GM18517 (cell line): ENCODE data around the gene XYLT1.

Experiments used
- ATAC-seq: cut with Tn5 transposase; IDR thresholded peaks from one replicate; pipeline ENCODE4 v1.9.1; 2021; ENCODE audit warnings: mild to moderate bottlenecking, moderate library complexity; ENCODE audit not compliant: unreplicated experiment

Gene XYLT1

GRCh38 chr16:17270111-17270510 lies 200.6 kb downstream of the XYLT1 start:
- no peak for ATAC-seq

- no peak for ATAC-seq
These were observed 201.3 kb downstream of the XYLT1 start for GRCh38 chr16:17269439-17269838.

GRCh38 chr16:17266608-17267313 lies 204.0 kb downstream of the XYLT1 start:
- ATAC-seq: no peak

GRCh38 chr16:17265154-17265553 lies 205.6 kb downstream of the XYLT1 start:
- no peak for ATAC-seq

DNA sequence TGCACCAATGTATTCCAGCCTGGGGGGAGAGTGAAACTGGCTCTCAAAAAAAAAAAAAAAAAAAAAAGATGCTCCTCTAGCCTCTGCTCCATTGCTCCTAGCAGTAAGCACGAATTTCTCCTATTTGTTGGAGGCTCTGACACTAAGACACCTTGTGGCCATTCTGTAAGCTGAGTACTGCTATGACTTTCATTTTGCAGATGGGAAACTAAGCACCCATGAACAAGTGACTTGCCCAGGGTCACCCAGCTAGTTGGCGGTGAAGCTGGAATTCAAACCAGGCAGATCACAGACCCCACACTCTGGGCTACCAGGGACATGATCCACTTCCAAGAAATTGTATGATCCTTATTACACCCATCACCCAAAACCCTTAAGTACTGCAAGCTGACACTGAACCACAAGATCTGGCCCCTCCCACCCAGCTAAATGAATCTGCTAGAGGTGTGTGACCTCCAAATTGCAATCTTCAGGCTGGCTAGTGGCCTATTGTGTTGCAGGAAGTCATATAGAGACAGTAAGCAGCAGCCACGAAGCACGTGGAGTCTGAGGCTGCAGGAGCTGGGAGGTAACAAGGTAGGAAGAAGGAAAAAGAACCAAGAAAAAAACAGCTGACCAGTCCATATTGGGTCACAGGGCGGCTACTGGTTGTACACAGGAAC lies 209.4 kb downstream of the XYLT1 start:
- no peak for ATAC-seq

DNA sequence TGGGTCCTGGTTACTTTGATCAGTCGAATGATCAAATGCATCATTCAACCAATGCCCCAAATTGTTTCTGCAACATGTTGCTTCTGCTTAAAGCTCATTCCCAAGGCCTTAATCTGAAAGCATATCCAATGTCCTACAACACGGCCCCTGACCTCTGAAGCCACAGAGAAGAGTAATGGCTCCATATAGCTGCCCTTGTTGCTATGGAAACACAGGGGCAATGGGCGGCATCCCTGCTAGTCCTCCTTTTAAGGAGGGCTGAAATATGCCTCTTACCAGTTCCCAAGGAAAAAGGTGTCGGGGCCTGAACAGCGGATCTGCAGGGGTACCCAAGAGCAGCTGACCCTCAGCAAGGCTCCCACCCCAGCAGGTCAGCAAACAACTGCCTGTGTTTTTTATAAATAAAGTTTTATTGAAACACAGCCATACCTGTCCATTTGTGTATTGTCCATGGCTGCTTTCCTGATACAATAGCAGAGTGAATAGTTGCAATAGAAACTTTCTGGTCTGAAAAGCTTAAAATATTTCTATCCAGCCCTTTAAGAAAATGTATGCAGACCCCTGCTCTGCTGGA lies 210.4 kb downstream of the XYLT1 start:
- ATAC-seq: no peak

GRCh38 chr16:17259751-17260270 lies 210.9 kb downstream of the XYLT1 start:
- no peak for ATAC-seq

DNA sequence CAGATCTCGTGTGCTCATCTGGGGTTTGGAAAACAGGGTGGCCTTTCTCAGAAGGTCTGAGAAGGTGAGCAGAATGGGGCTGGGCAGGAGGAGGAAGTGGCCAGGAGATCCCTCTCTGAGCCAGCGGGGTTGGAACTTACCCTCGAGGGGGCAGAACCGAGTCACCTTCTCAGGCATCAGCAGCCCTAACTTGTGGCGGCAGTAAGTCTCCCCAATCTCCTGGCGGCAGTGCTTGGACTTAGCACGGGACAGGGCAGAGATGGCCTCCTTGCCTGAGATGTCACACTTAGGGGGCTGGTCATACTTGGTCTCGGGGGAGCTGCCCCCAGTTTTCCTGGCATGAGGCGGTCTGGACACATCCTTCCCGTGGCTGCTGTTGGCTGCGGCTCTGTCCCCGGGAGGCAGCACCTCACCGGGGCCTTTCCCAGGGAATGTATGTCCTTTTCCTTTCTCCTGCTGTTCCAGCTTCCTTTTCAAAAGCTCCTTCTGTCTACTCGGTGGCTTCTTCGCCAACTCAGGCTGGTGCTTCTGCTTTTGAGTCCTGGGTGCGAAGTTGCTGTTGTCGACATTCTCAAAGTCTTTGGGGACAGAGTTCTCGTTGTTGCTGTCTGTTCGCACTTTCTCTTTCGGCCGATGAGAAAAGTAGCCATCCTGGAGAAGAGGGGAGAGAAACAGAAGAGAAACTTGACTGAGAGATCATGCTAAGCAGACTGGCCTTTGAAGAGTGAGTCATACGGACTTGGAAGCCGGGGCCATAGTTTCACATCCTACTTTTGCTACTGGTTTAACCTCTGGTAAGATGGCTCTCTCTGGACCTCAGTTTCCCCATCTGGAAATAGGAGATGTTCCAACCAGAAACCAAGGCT lies 211.7 kb downstream of the XYLT1 start:
- no peak for ATAC-seq

DNA sequence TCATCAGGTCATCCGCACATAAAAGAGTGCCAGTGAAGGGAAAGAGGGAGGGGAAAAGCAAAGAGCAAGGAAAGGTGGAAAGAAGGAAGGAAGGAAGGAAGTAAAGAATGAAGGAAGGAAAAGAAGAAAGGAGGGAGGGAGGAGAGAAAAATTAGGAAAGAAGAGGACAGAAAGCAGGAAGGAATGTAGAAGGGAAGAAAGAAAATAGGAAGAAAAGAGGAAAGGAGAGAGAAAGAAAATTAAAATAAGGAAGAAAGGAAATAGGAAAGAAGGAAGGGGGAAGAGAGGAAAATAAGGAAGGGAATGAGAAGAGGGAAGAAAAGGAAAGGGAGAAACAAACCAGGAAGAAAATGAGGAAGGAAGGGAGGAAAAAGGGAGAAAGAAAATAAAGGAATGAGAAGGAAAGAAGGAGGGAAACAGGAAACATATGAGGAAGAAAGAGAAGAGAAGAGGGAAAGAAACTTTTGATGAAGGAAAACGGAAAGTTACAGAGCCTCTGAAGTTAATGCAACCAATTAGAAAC lies 212.6 kb downstream of the XYLT1 start:
- no peak for ATAC-seq

- no peak for ATAC-seq
These were observed 213.2 kb downstream of the XYLT1 start for GRCh38 chr16:17257426-17258023.

- no peak for ATAC-seq
These were observed 218.1 kb downstream of the XYLT1 start for GRCh38 chr16:17252701-17253100.

DNA sequence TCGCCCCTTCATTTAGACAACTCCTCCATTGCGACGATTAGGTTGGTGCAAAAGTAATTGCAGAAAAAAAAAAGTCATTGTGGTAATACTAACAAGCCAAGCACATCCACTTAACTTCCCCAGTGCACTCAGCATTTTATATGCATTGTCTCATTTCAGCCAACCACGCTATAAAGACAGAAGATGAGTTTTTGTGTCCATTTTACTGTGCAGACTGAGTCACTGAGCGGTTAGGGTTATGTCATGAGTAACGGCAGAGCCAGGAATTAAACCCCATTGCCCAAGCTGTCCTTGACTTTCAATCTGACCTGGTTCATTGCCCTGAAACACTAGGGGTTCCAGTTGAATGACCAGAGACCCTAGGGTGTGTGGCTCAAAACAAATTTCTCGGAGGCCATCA lies 218.7 kb downstream of the XYLT1 start:
- no peak for ATAC-seq

GRCh38 chr16:17251496-17251895 lies 219.3 kb downstream of the XYLT1 start:
- ATAC-seq: no peak

- ATAC-seq: no peak
These were observed 223.6 kb downstream of the XYLT1 start for GRCh38 chr16:17246974-17247732.

GRCh38 chr16:17246268-17246885 lies 224.4 kb downstream of the XYLT1 start:
- no peak for ATAC-seq

- no peak for ATAC-seq
These were observed 225.0 kb downstream of the XYLT1 start for GRCh38 chr16:17245776-17246175.

DNA sequence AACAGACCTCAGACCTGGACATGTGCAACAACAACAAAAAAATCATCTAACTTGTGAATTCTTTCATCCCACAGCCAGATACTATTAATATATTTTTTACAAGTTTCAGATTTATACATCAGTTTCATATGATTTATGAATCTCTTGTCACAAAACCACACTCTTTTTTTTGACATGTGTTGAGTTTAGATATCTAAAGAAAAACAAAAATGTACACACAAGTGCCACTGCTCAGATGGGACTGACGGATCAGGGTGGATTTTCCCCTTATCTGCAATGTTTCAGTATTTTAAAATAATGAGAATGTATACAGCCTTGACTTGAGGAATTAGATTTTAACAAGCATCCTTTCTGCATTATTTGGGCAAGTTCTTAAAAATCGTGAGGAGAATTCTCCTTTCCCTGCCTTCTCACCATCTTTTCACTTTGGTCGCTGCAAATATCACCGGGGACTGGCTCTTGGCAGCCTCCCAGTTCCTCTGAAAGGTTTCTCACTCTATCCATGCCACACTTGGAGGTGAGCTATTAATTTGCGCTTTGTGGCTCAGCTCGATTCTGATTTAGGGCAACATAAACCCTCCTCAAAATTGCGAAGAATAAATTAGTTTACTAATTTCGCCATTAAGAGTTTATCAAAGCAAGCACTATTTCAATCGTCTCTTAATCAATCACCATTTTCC lies 225.7 kb downstream of the XYLT1 start:
- no peak for ATAC-seq

GRCh38 chr16:17241264-17241835 lies 229.4 kb downstream of the XYLT1 start:
- ATAC-seq: no peak
